Endothelial cell of umbilical vein (primary cell): ENCODE measurements around the gene PRR9.

Source experiments
- POLR2A ChIP-seq: IDR thresholded peaks from 2 replicates; pipeline ENCODE4 v1.6.1; 2012; ENCODE audit warnings: low read depth, mild to moderate bottlenecking, control low read depth, low read length
- TF ChIP-seq, protein P1 (sequence below), 2 donors: IDR thresholded peaks; 1 replicate in 1 of 2; 2 replicates in 1 of 2; pipeline ENCODE4 v1.5.1; 2011; ENCODE audit warnings: low read length in 2 of 2, mild to moderate bottlenecking in 2 of 2, moderate library complexity in 2 of 2, control low read depth in 1 of 2, inconsistent platforms in 1 of 2, low read depth in 1 of 2; ENCODE audit not compliant: insufficient read depth in 1 of 2; ENCODE audit errors: extremely low read depth in 1 of 2

DNA sequence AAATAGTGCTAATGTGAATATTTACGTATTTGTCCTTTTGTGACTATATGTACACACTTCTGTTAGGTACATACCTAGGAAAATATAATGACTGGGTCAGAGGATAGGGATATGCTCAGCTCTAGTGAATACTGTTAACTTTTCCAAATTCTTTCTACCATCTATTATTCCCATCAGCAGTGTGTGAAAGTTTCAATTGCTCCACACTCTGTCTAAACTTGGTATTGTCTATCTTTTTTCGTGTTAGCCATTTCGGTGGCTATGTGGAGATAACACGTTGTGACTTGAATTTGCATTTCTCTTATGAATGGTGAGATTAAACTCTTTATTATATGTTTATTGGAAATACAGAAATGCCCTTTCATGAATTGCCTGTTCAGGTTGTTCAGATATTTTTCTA is 36.8 kb upstream of the PRR9 start:
- TF ChIP-seq, protein P1, sequence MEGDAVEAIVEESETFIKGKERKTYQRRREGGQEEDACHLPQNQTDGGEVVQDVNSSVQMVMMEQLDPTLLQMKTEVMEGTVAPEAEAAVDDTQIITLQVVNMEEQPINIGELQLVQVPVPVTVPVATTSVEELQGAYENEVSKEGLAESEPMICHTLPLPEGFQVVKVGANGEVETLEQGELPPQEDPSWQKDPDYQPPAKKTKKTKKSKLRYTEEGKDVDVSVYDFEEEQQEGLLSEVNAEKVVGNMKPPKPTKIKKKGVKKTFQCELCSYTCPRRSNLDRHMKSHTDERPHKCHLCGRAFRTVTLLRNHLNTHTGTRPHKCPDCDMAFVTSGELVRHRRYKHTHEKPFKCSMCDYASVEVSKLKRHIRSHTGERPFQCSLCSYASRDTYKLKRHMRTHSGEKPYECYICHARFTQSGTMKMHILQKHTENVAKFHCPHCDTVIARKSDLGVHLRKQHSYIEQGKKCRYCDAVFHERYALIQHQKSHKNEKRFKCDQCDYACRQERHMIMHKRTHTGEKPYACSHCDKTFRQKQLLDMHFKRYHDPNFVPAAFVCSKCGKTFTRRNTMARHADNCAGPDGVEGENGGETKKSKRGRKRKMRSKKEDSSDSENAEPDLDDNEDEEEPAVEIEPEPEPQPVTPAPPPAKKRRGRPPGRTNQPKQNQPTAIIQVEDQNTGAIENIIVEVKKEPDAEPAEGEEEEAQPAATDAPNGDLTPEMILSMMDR (IDR thresholded peaks at IDR 0.05; ENCODE audit: extremely low read depth in 1 of 2, insufficient read depth in 1 of 2, low read depth in 1 of 2, low read length in 2 of 2), result no peak
- no peak for TF ChIP-seq POLR2A
